Hematopoietic multipotent progenitor cell treated with erythropoietin and hydrocortisone succinate and interleukin-3 and kit ligand, for 15 days (in vitro differentiated cells): ENCODE measurements around the gene MRPL49.
"Not testable (repeated sequence)": the region's sequence is repeated elsewhere in the genome, so short reads cannot be mapped to it uniquely, and the experiment has no call there.

Source experiments
- DNase-seq: peaks from one replicate; pipeline ENCODE4 v3.0.0-alpha.2; 2015; ENCODE audit warnings: low spot score

The MRPL49 gene

GRCh38 chr11:65165410-65166317 lies 43.5 kb downstream of the MRPL49 start:
- DNase-seq = no peak

DNA sequence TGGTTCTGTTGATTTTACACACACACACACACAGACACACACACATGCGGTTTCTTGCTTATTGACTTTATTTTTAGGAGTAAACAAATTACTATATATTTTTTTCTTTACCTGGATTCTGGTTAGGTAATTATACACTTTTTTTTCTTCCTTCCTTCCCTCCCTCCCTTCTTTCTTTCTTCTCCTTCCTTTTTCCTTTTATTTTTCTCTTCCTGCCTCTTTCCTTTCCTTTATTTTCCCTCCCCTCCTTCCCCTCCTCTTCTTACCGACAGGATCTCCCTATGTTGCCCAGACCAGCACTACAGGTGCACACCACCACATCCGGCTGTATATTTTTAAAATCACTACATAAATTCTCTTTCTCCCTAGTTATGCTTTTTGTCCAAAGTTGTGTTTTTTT lies 44.8 kb downstream of the MRPL49 start:
- no peak for DNase-seq

- DNase-seq = peak; percentile 52
Observed at GRCh38 chr11:65167656-65168055, 45.5 kb downstream of the MRPL49 start.

- DNase-seq = peak; percentile 90
Observed at GRCh38 chr11:65169164-65169641, 47.1 kb downstream of the MRPL49 start.

- DNase-seq = peak; percentile 90
Observed at GRCh38 chr11:65170058-65170534, 48.0 kb downstream of the MRPL49 start, which contains the start of gene SPDYC. TSS of gene SPDYC (plus strand) at chr11:65170233. CDS start at chr11:65171358, 1,125 bp downstream.

DNA sequence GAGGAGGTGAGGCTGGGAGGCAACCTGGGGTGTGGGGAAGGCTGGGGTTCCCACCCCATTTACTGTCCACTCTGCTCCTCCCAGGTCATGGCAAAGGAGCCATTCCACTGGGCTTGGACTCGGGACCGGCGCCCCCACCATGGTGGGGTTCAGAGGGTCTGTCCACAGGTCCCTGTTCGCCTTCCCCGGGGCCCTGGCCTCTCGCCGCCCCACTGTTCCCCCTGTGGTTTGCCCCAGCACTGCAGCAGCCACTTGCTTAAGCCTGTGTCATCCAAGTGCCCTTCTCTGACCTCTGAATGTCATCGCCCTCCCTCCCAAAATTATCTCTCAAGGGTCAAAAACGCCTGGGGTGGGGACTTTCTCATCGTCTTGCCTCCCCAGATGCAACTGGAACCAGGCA lies 50.5 kb downstream of the MRPL49 start:
- DNase-seq = peak; percentile 30

- not testable (repeated sequence) for DNase-seq
Observed at GRCh38 chr11:65174571-65175010, 52.5 kb downstream of the MRPL49 start.
